ENCODE data around the gene RALA.
A peak's percentile ranks its signal among the peaks of the same experiment; 100 is the strongest.

Gene RALA

GRCh38 chr7:39623047-39623731, at the start of gene RALA:
TSS of gene RALA (plus strand) at chr7:39623572. CDS start at chr7:39686668, 63,096 bp downstream.
- peak; percentile 93 for DNase-seq

GRCh38 chr7:39574673-39575349, 48.6 kb upstream of the RALA start:
- no peak for DNase-seq

GRCh38 chr7:39577229-39577874, 46.0 kb upstream of the RALA start:
- no peak for DNase-seq

GRCh38 chr7:39580149-39580874, 43.1 kb upstream of the RALA start:
- DNase-seq, result peak; percentile 88

- no peak for DNase-seq
These were observed 40.8 kb upstream of the RALA start for GRCh38 chr7:39582536-39582935.

GRCh38 chr7:39583539-39583938, 39.8 kb upstream of the RALA start:
- no peak for DNase-seq

- no peak for DNase-seq
These were observed 36.0 kb upstream of the RALA start for GRCh38 chr7:39587393-39587792.

GRCh38 chr7:39588416-39588815, 35.0 kb upstream of the RALA start:
- no peak for DNase-seq

- DNase-seq, result no peak
These were observed 33.9 kb upstream of the RALA start for GRCh38 chr7:39589323-39590111.

GRCh38 chr7:39592586-39592985, 30.8 kb upstream of the RALA start:
- DNase-seq, result no peak

- peak; percentile 69 for DNase-seq
These were observed 28.3 kb upstream of the RALA start for GRCh38 chr7:39594988-39595620.

- DNase-seq, result no peak
These were observed 21.0 kb upstream of the RALA start for GRCh38 chr7:39602351-39602750.

GRCh38 chr7:39603924-39604323, 19.4 kb upstream of the RALA start:
- DNase-seq, result no peak

- no peak for DNase-seq
These were observed 18.3 kb upstream of the RALA start for GRCh38 chr7:39605087-39605486.

GRCh38 chr7:39606352-39606751, 17.0 kb upstream of the RALA start:
- no peak for DNase-seq

GRCh38 chr7:39606941-39607340, 16.4 kb upstream of the RALA start:
- no peak for DNase-seq

- DNase-seq, result no peak
These were observed 15.5 kb upstream of the RALA start for GRCh38 chr7:39607865-39608264.

GRCh38 chr7:39608278-39608677, 15.1 kb upstream of the RALA start:
- no peak for DNase-seq

GRCh38 chr7:39609113-39609934, 14.0 kb upstream of the RALA start:
- DNase-seq, result no peak

GRCh38 chr7:39609935-39610263, 13.5 kb upstream of the RALA start:
- no peak for DNase-seq

GRCh38 chr7:39613577-39613976, 9.8 kb upstream of the RALA start:
- no peak for DNase-seq

Data from NCI-H1092 treated with DMSO at 0.1 percent for 48 hours (cell line).